ENCODE data around the gene ARID2.
A peak's percentile ranks its signal among the peaks of the same experiment; 100 is the strongest.

DNA sequence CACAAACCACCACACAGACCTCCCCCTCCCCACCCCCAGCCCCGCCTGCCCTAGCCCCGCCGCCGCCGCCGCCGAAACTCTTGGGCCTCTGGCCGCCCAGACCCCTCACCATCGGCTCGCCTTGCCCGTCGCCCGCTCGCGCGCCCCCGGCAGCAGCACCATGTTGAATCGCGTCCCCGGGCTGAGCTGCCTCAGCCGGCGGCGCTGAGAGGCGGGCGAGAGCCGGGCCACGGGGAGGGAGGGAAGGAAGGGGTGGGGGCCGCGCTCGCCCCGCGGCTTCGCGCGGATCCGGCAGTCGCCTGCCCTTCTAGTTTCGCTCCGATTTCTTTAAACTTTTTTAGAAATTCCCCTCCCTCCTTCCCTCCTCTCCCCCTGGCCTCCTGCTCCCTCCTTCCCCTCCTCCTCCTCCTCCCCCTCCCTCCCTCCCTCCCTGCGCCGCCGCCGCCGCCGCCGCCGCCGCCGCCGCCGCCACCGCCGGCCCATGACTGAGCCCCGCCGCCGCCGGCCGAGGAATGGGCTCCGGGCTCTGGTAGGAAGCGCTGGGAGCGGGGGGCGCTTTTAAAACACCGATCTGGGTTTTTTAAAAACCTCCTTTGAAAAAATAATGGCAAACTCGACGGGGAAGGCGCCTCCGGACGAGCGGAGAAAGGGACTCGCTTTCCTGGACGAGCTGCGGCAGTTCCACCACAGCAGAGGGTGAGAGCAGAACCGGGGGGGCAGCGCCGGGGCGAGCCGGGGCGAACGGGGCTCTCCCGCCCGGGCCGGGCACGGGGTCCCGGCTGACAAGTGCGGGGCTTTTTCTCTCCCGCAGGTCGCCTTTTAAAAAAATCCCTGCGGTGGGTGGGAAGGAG is at the start of gene ARID2:
- TF ChIP-seq POLR2A (IDR thresholded peaks at IDR 0.05): no peak
- TF ChIP-seq CTCF (IDR thresholded peaks at IDR 0.05): no peak
- TF ChIP-seq EP300 (IDR thresholded peaks at IDR 0.05): peak in 1 of 2 donors; percentile 16
